WI38 (cell line): ENCODE results near the gene NECAB2.

Source experiments
- H3K4me3 ChIP-seq: 2 replicates; pipeline ENCODE4 v1.5.1; 2011; ENCODE audit warnings: low read depth, mild to moderate bottlenecking, control low read depth, low read length
- CTCF ChIP-seq: IDR thresholded peaks from 2 replicates; pipeline ENCODE4 v1.5.1; 2012; ENCODE audit warnings: low read depth, mild to moderate bottlenecking, control low read depth, low read length

Gene NECAB2

GRCh38 chr16:84000989-84001642 is 33.1 kb downstream of the NECAB2 start:
- no peak overlapping the region for H3K4me3 ChIP-seq
- TF ChIP-seq CTCF = no peak

GRCh38 chr16:84001726-84002125 is 33.7 kb downstream of the NECAB2 start:
- no peak for TF ChIP-seq CTCF
- H3K4me3 ChIP-seq = no peak overlapping the region

DNA sequence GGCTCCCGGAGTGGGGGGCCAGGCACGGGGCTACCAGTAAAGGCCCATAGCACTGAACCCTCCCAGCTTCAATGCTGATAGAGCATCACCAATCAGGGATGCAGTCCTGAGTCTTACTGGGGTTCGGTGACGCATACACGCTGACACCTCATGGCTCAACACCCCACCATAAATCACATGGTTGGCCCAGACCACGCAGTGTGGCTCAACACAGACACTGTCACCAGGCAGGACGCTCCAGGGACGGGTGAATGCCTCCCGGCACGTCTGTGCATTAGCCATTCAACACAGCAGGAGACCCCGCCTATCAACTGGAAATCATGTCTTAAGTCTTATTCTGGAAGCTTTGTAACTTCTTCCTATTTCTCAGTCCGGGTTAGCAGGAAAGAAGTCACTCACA is 35.0 kb downstream of the NECAB2 start:
- no peak for TF ChIP-seq CTCF

DNA sequence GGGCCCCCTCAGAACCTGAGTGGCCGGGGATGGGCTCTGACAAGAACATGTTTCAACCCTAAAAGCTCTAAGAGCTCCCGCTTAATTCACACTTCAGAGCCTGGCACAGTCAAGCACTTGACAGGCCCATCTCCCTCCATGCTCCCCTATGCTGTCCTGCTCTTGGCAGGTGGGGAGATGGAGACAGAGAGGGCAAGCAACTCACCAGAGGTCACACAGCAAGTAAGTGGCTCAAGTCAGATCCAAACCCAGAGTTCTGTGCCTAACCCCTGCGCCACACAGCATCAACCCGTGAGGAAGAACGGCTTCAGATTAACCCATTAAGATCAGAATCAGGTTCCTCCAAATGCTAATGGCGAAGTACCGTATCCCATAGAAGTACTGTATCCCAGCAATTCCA is 36.4 kb downstream of the NECAB2 start:
- TF ChIP-seq CTCF = no peak
- H3K4me3 ChIP-seq = no peak overlapping the region

More for the DNA sequence above, 35.0 kb downstream of the NECAB2 start:
- H3K4me3 ChIP-seq = no peak overlapping the region

DNA sequence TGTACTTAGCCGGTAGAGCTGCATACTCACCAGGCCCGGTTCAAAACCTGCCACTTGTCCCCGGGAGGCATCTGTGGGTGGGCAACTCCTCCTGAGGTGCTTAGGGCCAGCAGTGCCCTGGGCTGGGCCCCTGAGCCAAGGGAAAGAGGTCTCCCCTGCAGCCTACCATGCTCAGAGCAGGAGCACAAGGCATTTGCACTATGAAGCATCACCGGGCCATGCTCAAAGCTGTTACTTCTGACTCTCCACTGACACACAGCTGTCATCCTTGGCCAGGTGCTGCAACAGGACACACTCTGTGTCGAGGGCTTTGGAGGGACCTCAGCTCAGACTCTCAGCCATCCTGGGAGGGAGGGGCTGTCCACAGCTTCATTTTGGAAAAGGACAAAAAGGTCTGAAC is 37.3 kb downstream of the NECAB2 start:
- TF ChIP-seq CTCF = no peak
- H3K4me3 ChIP-seq = no peak overlapping the region

DNA sequence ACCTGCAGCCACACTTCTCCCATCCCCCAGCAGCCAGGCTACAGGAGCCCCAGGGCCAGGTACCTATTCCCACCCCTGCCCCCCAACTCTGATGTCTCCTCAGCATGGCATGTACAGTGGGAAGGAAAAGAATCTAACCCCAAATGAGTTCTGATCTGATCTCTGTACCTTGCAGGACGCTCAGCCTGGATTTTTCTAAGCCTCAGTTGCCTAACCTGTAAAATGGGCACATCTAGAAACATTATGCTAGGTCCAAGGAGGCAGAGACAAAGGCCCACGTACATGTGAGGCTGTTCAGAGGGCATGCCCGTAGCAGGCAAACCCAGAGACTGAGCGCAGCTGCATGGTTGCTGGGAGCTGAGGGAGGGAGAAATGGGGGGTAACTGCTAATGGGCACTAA is 39.5 kb downstream of the NECAB2 start:
- no peak overlapping the region for H3K4me3 ChIP-seq
- TF ChIP-seq CTCF = no peak

DNA sequence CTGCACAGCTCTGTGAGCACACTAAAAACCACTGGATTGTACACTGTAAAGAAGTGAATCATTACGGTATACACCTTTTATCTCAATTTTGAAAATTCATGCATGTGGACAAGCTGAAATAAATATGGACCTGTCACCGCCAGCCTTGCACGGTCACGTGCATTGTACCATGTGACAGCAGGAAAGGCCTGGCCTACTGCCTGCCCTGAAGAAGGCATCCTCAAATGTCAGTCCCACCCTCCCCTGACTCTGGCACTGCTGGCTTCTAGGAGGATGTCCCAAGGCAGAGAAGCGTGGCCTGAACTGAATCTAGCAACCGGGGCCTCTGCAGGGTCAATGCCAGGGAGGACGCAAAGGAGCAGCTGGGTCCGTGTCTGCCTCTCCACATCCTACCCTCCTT is 39.9 kb downstream of the NECAB2 start:
- H3K4me3 ChIP-seq = no peak overlapping the region
- TF ChIP-seq CTCF = no peak
